HG03095 (cell line): Measurements from ENCODE around the gene ATG4D.

Experiments
- ATAC-seq: cut with Tn5 transposase; IDR thresholded peaks from one replicate; pipeline ENCODE4 v1.9.1; 2021; ENCODE audit warnings: moderate library complexity; ENCODE audit not compliant: unreplicated experiment

ATG4D gene

DNA sequence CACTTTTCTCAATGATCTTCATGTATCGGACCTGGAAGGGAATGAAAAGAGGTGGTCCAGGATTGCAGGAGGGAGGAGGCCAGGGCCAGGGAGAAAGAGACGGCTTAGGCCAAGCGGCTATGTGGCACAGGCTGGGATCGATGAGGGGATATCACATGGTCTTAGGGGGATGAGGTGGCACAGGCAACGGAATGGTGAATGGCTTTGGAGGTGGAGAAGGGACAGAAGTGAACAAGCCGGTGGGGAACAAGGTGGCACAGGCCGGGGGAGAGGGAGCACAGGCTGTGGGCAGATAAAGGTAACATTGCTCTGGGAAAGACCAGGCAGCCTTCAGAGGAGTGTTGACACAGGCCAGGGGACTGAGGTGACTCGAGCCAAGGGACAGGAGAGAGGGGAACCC, 30.8 kb downstream of the ATG4D start:
- no peak for ATAC-seq

- ATAC-seq, result no peak
Observed at GRCh38 chr19:10575011-10575716, 31.5 kb downstream of the ATG4D start.

- ATAC-seq, result no peak
Observed at GRCh38 chr19:10577951-10578350, 34.2 kb downstream of the ATG4D start.

DNA sequence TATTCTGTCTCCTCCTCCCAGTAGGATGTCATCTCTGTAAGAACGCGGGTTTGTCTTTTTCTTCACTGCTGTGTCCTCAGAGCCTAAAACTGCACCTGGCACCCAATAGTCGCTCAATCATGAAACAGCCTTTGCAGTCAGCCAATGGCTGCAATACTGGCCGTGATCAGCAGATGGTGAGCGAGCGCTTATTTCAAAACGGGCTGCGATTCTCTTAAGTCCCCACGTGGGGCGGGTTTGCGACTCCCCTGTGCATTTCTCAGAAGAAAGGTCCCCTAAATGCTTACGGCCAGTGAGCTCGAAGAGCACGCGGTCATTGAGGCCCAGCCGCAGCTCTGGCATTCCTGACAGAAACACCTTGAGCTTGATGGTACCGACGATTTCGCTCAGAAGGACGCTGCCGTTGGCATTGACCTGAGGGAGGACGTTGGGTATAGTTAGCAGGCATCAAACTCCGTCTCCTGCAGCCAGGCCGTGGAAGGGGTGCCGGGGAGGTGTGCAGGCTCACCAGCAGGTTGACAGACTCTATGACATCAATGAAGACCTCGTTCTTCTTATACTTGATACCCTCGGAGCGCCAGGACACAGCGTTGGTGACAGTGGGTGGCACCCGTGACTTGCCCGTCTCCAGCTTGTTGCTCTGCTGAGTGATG, 37.4 kb downstream of the ATG4D start:
- ATAC-seq, result no peak

DNA sequence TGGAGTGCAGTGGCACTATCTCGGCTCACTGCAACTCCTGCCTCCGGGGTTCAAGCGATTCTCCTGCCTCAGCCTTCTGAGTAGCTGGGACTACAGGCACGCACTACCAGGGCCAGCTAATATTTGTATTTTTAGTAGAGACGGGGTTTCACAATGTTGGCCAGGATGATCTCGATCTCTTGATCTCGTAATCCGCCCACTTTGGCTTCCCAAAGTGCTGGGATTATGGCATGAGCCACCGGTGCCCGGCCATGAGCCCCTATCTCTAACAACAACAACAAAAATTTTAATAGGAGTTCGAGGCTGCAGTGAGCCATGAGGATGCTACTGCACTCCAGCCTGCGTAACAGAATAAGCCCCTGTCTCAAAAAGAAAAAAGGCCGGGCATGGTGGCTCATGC, 38.4 kb downstream of the ATG4D start:
- no peak for ATAC-seq

DNA sequence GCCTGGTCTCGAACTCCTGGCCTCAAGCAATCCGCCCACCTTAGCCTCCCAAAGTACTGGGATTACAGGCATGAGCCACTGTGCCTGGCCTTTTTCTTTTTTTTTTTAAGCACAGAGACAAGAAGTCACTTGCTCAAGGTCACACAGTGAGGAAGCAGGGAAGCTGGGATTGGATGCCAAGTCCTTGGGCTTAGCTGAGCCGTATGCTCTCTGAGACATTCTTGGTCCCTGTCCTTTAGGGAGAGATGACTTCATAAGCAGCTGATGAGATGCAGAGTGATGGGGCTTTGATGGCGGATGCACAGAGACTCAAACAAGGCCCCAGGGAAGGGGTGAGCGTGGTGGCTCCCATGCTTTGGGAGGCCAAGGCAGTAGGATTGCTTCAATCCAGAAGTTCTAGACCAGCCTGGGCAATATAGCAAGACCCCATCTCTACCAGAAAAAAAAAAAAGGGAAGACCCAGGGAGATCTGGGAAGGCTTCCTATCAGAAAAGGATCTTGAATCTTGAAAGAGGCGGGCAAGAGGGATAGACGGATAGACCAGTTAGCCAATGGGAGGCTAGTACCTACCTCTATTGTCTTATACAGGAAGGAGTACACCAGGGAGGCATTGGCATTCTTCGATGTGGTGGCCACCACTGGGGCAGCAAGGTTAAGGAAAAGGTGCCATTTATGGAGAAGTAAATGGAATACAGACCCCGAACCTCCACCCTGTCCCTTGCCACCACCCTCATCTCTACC, 39.5 kb downstream of the ATG4D start:
- no peak for ATAC-seq

DNA sequence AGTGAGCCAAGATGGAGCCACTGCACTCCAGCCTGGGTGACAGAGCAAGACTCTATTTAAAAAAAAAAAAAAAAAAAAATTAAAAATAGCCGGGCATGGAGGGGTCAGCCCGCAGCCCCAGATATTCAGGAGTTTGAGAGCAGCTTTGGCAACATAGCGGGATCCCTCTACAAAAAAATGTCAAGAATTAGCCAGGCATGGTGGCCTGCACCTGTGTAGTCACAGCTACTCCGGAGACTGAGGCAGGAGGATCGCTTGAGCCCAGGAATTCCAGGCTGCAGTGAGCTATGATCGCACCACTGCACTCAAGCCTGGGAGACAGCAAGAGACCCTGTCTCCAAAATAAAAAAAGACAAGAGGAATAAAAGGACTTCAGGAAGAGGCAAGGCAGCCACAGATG, 42.7 kb downstream of the ATG4D start:
- no peak for ATAC-seq

DNA sequence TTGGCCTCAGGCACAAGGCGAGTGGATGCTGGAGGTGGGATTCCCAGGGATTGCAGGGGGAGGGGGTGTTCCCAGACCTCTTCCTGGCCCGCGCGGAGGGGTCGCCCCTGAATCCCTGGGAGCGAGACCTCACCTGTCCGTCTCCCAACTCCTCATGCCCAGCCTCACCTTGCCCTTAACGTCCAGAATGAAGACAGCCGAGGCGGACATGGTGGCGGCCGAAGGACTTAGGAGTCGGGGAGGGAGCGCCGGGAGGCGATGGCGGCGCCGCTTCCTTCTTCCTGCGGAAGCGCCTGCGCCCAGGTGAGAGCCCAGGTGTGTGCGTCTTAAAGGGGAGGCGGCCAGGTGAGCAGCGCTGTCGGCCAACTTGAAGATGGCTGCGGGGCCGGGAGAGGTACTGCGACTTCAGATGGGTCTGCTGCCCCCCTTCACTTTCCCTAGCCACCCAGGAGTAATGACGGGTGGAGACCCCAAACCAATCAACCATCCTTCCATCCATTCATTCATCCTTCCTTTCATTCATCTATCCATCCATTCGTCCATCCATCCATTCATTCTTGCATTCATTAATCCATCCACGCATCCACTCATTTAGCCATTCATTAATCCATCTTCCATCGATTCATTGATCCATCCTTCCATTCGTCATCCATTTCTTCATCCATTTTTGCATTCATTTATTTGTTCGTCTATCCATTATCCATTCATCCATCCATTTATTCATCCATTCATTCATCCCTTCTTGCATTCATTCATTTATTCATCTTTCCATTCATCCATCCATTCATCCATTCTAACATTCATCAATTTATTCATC, 43.5 kb downstream of the ATG4D start, which contains the start of gene AP1M2:
Gene AP1M2 (minus strand): TSS at position 291 of the 817 bp plus-strand sequence. CDS start 81 bp downstream, at position 210.
- no peak for ATAC-seq

DNA sequence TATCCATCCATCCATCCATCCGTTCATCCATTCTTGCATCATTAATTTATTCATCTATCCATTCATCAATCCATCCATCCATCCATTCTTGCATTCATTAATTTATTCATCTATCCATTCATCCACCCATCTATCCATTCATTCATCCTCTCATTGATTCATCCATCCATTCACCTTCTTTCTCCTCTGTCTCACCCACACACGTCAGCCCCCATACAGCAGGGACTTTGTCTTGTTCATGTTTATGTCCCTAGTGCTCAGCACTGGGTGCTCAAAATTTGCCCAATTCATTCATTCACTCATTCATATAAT, 44.1 kb downstream of the ATG4D start:
- no peak for ATAC-seq

- ATAC-seq, result no peak
Observed at GRCh38 chr19:10593148-10593547, 49.4 kb downstream of the ATG4D start.

DNA sequence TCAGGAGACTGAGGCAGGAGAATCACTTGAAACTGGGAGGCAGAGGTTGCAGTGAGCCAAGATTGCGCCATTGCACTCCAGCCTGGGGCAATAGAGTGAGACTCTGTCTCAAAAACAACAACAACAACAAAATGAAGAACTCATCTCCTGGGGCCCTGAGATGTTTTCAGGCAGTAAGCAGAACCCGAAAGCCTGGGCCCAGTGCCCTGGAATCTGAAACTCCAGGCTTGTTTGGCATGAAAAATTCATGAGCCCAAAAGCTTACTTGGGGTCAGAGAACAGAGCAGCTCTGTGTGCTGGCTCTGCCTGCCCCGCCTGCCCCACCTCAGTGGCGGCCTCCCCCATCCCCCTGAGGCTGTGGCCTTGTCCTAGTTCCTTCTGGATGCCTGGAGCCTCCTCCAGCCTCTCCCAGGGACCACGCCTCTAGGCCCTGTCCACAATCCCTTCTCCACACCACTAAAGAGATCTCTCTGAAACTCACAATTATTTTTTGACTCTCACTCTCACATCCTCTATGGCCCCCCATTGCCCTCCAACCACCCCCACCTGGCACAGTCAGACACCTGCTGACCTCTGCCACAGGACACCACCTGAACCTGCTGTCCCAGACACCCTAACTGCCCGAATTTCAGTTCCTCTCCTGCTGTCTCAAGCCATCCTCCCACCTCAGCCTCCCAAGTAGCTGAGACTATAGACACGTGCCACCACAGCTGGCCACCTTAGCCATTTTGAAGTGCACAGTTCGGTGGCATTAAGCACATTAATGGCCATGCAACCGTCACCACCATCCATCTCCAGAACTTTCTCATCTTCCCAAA, 50.3 kb downstream of the ATG4D start:
- no peak for ATAC-seq

DNA sequence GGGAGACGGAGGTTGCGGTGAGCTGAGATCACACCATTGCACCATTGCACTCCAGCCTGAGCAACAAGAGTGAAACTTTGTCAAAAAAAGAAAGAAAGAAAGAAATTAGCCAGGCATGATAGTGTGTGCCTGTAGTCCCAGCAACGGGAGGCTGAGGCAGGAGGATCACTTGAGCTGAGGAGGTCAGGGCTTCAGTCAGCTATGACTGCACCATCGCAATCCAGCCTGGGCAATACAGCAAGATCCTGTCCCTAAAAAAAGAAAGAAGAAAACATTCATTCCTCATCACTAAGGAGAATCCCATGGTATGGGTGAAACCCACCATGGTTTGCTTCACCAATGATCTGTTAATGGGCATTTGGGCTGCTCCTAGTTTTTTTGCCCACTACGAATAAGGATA, 56.4 kb downstream of the ATG4D start:
- ATAC-seq, result no peak

- ATAC-seq, result no peak
Observed at GRCh38 chr19:10601999-10602329, 58.3 kb downstream of the ATG4D start.

DNA sequence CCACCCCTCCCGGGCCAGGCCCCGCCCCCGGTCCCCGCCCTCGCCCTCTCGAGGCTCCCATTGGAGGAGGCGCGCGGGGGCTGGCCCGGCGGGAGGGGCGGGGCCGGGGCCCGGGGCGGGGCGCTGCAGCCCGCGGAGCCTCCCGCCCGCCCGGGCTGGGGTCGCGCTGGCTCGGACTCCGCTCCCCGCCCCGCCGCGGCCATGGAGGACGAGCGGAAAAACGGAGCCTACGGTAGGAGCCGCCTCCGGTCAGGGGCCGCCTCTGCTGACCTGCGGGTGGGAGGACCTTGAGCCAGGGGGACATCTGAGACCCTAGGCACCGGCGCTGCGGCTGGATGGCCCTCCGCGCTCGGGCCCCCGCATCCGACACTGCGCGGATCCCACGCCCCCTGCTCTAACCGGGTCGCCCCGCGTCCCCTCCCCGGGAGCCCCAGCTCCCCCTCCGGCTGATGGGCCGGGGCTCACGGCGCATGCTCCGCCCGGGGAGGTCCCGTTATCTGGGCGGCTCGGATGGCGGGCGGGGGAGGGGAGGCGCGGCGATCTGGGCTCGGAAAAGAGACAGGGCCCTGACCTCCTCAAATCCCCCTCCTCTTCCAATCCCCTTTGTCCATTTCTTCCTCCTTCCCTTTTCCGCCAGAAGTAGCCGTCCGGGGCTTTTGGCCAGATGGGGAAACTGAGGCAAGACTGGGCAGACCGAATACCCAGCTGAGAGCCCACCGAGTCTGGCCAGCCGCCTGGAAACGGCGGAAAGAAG, 58.8 kb downstream of the ATG4D start:
- no peak for ATAC-seq
